ENCODE measurements around the gene CDH15.

GRCh38 chr16:89167425-89167941 is 4.1 kb upstream of the CDH15 start:
- TF ChIP-seq CTCF (conservative IDR thresholded peaks at IDR 0.05; ENCODE audit: low read depth, low read length) (peak; percentile 73), EZH2 (IDR thresholded peaks at IDR 0.05; ENCODE audit: low read length, unreplicated experiment) (no peak), EZH2phosphoT487 (IDR thresholded peaks at IDR 0.05; ENCODE audit: borderline replicate concordance, low read length) (no peak)
